Panc1 (cell line): ENCODE results near the gene COIL. TPM values are rescaled to one million over a fixed set of nuclear protein-coding genes. Genes with fewer than 3 reads are reported as not detected.
A peak's percentile ranks its signal among the peaks of the same experiment; 100 is the strongest.

Source experiments
- ATAC-seq: fragments of 200-7000 bp; cut with Tn5 transposase; 2 replicates; pipeline ENCODE4 v1.9.1; 2020; ENCODE audit warnings: mild to moderate bottlenecking, moderate library complexity
- BruUV-seq: library from RNA; stranded (reverse); fragments of 400-500 nt; replicated peaks from 2 replicates; lab custom pipeline; 2021; lab: Mats Ljungman, UMichigan
- CTCF ChIA-PET: fragments of 300-600 bp; sonication (Branson Sonifier 250); formaldehyde crosslinking; loops from one replicate; lab custom pipeline; 2022; ENCODE audit warnings: antibody characterized with exemption; lab: Charles Lee
- POLR2A ChIA-PET: fragments of 300-600 bp; sonication (Branson Sonifier 250); formaldehyde crosslinking; loops from one replicate; lab custom pipeline; 2022; ENCODE audit warnings: antibody characterized with exemption; lab: Charles Lee
- DNase-seq: peaks from one replicate; pipeline ENCODE4 v3.0.0-alpha.2; 2010; ENCODE audit warnings: low read depth, low spot score
- H3K27ac ChIP-seq: 2 replicates; pipeline ENCODE4 v1.5.1; 2011; ENCODE audit warnings: mild to moderate bottlenecking, low read length, inconsistent platforms
- H3K27me3 ChIP-seq: fragments of 200-500 bp; sonication (Bioruptor generic); 2 replicates; pipeline ENCODE4 v1.6.0; 2014; ENCODE audit warnings: low read length, inconsistent platforms; ENCODE audit not compliant: control insufficient read depth, insufficient read depth
- H3K36me3 ChIP-seq: fragments of 200-500 bp; sonication (Bioruptor generic); 2 replicates; pipeline ENCODE4 v1.5.1; 2014; ENCODE audit warnings: inconsistent platforms, mild to moderate bottlenecking, low read length, moderate library complexity; ENCODE audit not compliant: control insufficient read depth, insufficient read depth
- H3K4me1 ChIP-seq: 2 replicates; pipeline ENCODE4 v1.5.1; 2011; ENCODE audit warnings: inconsistent platforms, mild to moderate bottlenecking, low read length, moderate library complexity; ENCODE audit not compliant: control insufficient read depth, insufficient read depth
- H3K4me3 ChIP-seq, 2 experiments: 2 replicates each; pipeline ENCODE4 v1.5.1; 2011 to 2012; ENCODE audit warnings: low read depth in 2 of 2, low read length in 2 of 2, mild to moderate bottlenecking in 2 of 2, inconsistent platforms in 1 of 2, moderate library complexity in 1 of 2
- H3K9me3 ChIP-seq: fragments of 200-500 bp; sonication (Bioruptor generic); 2 replicates; pipeline ENCODE4 v1.5.1; 2014; ENCODE audit warnings: low read depth, mild to moderate bottlenecking, inconsistent platforms, low read length, moderate library complexity; ENCODE audit not compliant: control insufficient read depth, insufficient read depth
- POLR2AphosphoS5 ChIP-seq: IDR thresholded peaks from 2 replicates; pipeline ENCODE4 v1.6.1; 2012; ENCODE audit warnings: mild to moderate bottlenecking, low read depth, low read length, moderate library complexity
- SIN3A ChIP-seq: IDR thresholded peaks from 2 replicates; pipeline ENCODE4 v1.6.1; 2012; ENCODE audit warnings: low read depth, mild to moderate bottlenecking, low read length, moderate library complexity, borderline replicate concordance; ENCODE audit not compliant: insufficient read depth
- TCF7L2 ChIP-seq: IDR thresholded peaks from 2 replicates; pipeline ENCODE4 v1.6.1; 2011; ENCODE audit warnings: mild to moderate bottlenecking, low read depth, low read length, inconsistent platforms
- in situ Hi-C: cut with HindIII; loops from 2 replicates; pipeline ENCODE4 v1.10.0; 2016; ENCODE audit warnings: low sequenced_read_pairs, low pct_unique_long_range_greater_than_20kb
- intact Hi-C: fragments of 100-400 bp; cut with micrococcal nuclease; formaldehyde crosslinking; loops from one replicate; pipeline ENCODE4 v1.10.0; 2022; ENCODE audit not compliant: unreplicated experiment
- total RNA-seq: library from RNA; stranded (reverse); gene quantifications from one replicate; pipeline ENCODE4 v1.2.1, GENCODE V29; 2021; ENCODE audit not compliant: unreplicated experiment
- TF ChIP-seq, protein P1 (sequence below), 2 experiments: IDR thresholded peaks; 2 replicates each; pipeline ENCODE4 v1.6.1; 2011 to 2012; ENCODE audit warnings: low read depth in 2 of 2, control low read depth in 1 of 2, low read length in 1 of 2, mild to moderate bottlenecking in 1 of 2, moderate library complexity in 1 of 2; ENCODE audit not compliant: insufficient read depth in 1 of 2
- TF ChIP-seq, protein P2 (sequence below): fragments of 450-650 bp; IDR thresholded peaks from 2 replicates; pipeline ENCODE4 v1.5.1; 2017; ENCODE audit warnings: mild to moderate bottlenecking

The COIL gene
- total RNA-seq, 1 experiment from 2014 or later: 32.9 TPM

DNA sequence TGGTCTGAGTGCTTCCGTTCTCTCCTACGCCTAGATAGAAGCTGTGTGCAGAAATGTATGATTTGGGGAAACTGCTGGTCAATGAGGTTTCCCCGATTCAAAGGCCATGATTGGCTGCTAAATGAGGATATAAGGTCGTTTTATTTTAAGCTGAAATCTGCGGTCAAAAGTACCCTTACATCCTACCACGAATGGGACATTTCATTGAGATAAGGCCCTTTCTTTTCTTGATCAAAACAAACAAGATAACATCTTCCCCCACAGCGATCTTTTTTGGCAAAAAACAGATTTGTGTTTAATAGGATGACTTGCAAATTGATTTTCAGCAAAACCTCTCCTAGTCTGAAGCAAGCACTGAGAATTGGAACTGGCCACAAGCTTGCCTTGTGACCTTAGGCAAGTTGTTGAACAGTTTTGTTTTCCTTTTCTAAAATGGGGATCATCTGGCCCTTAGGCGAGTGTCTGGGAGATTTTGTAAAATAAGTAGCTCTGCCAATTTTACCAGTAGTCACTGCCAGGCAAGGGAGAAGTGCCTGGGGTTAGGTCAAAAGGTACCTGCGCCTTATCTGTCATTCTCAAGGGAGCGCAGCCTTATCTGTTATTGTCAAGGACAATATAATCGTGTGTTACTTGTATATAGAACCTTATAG lies 17.7 kb upstream of the COIL start:
- in situ Hi-C loops: no loop called here
- intact Hi-C loops: no loop called here
- H3K4me3 ChIP-seq: peak overlapping the region; percentile 67 to 88
- peaks cover 11% of the 10 kb centered on the region for H3K4me1 ChIP-seq
- POLR2A ChIA-PET: interaction anchor here (0.6 kb wide), 4 partner anchors 10 to 519 kb away, joined by 3 to 6 read pairs (median 5); no protein-coding TSS in a partner anchor
- DNase-seq: no peak
- TSS peak; percentile 83 for BruUV-seq
- H3K27ac ChIP-seq: peak overlapping the region; percentile 74
- TF ChIP-seq, protein P1, sequence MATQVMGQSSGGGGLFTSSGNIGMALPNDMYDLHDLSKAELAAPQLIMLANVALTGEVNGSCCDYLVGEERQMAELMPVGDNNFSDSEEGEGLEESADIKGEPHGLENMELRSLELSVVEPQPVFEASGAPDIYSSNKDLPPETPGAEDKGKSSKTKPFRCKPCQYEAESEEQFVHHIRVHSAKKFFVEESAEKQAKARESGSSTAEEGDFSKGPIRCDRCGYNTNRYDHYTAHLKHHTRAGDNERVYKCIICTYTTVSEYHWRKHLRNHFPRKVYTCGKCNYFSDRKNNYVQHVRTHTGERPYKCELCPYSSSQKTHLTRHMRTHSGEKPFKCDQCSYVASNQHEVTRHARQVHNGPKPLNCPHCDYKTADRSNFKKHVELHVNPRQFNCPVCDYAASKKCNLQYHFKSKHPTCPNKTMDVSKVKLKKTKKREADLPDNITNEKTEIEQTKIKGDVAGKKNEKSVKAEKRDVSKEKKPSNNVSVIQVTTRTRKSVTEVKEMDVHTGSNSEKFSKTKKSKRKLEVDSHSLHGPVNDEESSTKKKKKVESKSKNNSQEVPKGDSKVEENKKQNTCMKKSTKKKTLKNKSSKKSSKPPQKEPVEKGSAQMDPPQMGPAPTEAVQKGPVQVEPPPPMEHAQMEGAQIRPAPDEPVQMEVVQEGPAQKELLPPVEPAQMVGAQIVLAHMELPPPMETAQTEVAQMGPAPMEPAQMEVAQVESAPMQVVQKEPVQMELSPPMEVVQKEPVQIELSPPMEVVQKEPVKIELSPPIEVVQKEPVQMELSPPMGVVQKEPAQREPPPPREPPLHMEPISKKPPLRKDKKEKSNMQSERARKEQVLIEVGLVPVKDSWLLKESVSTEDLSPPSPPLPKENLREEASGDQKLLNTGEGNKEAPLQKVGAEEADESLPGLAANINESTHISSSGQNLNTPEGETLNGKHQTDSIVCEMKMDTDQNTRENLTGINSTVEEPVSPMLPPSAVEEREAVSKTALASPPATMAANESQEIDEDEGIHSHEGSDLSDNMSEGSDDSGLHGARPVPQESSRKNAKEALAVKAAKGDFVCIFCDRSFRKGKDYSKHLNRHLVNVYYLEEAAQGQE (IDR thresholded peaks at IDR 0.05; ENCODE audit: insufficient read depth in 1 of 2, low read depth in 2 of 2, low read length in 1 of 2): no peak
- no peak for TF ChIP-seq SIN3A
- TF ChIP-seq, protein P2, sequence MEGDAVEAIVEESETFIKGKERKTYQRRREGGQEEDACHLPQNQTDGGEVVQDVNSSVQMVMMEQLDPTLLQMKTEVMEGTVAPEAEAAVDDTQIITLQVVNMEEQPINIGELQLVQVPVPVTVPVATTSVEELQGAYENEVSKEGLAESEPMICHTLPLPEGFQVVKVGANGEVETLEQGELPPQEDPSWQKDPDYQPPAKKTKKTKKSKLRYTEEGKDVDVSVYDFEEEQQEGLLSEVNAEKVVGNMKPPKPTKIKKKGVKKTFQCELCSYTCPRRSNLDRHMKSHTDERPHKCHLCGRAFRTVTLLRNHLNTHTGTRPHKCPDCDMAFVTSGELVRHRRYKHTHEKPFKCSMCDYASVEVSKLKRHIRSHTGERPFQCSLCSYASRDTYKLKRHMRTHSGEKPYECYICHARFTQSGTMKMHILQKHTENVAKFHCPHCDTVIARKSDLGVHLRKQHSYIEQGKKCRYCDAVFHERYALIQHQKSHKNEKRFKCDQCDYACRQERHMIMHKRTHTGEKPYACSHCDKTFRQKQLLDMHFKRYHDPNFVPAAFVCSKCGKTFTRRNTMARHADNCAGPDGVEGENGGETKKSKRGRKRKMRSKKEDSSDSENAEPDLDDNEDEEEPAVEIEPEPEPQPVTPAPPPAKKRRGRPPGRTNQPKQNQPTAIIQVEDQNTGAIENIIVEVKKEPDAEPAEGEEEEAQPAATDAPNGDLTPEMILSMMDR: no peak
- TF ChIP-seq POLR2AphosphoS5: no peak
- no peak for TF ChIP-seq TCF7L2
- no peak for ATAC-seq
- CTCF ChIA-PET: interaction anchor here (0.6 to 1.1 kb wide), 3 partner anchors 18 to 145 kb away, joined by 3 to 4 read pairs (median 3); partner anchors contain the start of gene COIL
- no peaks in the 10 kb centered on the region for H3K27me3 ChIP-seq
- H3K9me3 ChIP-seq: no peaks in the 10 kb centered on the region
- peaks cover 3% of the 10 kb centered on the region; the same call in 1 of the 2 replicates for H3K36me3 ChIP-seq

DNA sequence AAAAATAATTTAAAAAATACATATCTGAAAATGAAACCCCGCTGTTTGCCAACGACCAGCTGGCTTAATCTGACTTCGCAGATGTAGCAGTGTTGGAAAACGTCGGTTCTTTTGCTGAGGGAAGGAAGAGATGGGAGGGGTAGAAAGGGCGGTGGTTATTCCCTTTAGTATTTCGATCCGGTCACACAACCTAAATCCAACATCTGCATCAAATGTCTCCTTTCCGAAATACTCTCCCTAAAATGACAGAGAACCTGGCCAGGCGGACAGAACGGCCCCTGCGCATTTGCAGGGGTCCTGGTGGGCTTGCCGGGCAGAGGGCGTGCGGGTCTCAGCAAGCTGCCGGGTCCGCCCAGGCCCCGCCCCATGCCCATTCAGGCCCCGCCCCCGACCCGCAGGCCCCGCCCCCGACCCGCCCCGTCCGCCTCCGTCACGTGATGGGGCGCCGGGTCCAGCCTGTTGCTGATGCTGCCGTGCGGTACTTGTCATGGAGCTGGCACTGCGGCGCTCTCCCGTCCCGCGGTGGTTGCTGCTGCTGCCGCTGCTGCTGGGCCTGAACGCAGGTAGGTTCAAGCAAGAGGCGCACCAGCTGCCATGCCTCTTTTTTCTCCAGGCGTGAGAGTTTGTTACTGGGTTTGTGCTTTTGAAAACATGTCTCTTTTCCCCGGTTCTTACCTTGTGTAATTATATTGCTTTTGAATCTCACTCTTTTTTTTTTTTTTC lies 17.0 kb upstream of the COIL start, which contains the start of gene SCPEP1:
Gene SCPEP1 (plus strand): TSS at position 459 of the 723 bp plus-strand sequence. CDS start 29 bp downstream, at position 488.
- ChIA-PET CTCF (interaction anchor here (1.1 kb wide), 2 partner anchors 17 to 76 kb away, joined by 3 to 4 read pairs; partner anchors contain the start of gene COIL), POLR2A (interaction anchor here (0.6 to 1.5 kb wide), 4 partner anchors 10 to 520 kb away, joined by 3 to 6 read pairs (median 5); no protein-coding TSS in a partner anchor)
- Histone ChIP-seq H3K27ac (peak within 1 kb of the TSS; percentile 74), H3K4me3 (peak within 1 kb of the TSS; percentile 67 to 88), H3K9me3 (no peaks in the 10 kb centered on the region), H3K36me3 (peaks cover 3% of the 10 kb centered on the region; the same call in 1 of the 2 replicates), H3K4me1 (peaks cover 11% of the 10 kb centered on the region), H3K27me3 (no peaks in the 10 kb centered on the region)
- intact Hi-C loops (no loop called here), in situ Hi-C loops (no loop called here)
- ATAC-seq (peak; percentile 96), DNase-seq (peak; percentile 12)
- TF ChIP-seq, protein P1 (IDR thresholded peaks at IDR 0.05; ENCODE audit: insufficient read depth in 1 of 2, low read depth in 2 of 2, low read length in 1 of 2): no peak
- peak; percentile 71; the same call in 1 of the 2 replicates for TF ChIP-seq SIN3A
- BruUV-seq: no TSS peak
